Stimulated activated CD8-positive, alpha-beta memory T cell treated with anti-CD3 and anti-CD28 coated beads, Interleukin-7, amount 100 ng/mL, for 24 hours (primary cell): ENCODE results near the gene LUM.

Source experiments
- DNase-seq: peaks from one replicate; pipeline ENCODE4 v3.0.0-alpha.2; 2020; ENCODE audit warnings: low read depth

The LUM gene, protein sequence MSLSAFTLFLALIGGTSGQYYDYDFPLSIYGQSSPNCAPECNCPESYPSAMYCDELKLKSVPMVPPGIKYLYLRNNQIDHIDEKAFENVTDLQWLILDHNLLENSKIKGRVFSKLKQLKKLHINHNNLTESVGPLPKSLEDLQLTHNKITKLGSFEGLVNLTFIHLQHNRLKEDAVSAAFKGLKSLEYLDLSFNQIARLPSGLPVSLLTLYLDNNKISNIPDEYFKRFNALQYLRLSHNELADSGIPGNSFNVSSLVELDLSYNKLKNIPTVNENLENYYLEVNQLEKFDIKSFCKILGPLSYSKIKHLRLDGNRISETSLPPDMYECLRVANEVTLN

DNA sequence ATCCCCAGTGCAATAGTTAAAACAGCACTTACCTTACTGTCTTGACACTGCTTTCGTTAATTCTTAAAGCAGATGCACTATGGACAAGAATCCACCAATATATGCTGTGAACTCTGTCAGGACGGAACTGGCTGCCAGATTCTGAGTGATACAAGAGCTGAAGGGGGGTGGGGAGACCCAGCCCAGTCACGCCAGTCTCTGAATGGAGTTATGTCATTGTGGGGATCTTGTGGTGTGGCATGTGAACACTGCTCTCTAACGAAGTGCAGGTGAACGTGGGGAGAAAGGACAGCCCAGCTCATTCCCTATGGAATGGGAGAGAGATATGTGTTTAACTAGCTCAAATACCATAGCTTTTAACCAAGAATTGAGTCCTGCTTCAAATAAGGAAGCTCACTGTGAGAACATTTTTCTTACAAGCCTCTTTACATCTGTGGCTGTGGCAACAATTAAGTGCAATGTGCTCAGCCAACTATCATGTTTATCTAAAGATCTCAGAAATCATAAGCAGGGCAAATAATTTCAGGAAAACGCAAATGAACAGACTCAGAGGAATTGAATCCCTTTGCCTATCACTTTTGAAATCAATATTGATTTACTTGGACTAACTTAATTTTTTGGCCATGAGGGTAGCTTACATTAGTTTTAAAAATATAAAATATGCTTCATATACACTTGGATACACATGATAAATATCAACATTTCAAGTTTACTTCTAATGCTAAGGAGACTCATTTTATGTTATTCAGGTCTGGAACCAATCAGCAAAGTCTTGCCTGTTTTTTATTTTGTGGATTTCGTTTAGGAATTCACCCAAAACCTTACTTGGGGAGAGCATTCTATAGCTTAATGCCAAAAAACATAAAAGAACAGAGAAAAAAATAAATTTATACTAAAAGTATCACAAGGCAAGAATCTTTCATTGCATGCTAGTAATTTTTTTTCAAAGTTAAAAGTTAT is at the start of gene LUM:
LUM (minus strand) TSS at position 129 of the 960 bp plus-strand sequence. CDS start 2,515 bp downstream, outside the sequence.
- no peak for DNase-seq

DNA sequence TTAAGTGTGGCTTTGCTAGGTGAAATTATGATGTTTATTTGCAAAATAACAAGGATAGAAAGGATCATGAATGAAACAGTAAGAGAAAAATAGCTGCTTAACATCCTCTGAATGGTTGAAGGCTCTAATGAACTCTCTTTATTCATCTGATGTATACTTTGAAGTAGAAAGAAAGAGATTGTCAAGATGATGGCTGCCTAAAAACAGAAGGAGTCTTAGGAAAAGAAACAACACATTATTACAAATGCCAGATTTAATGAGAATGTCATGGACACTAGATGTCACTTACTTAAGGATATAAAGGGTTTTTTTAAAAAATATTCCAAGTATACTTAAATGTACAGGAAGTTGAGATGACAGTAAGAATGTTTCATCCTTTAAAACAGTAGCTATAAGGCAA is 49.7 kb upstream of the LUM start:
- no peak for DNase-seq

DNA sequence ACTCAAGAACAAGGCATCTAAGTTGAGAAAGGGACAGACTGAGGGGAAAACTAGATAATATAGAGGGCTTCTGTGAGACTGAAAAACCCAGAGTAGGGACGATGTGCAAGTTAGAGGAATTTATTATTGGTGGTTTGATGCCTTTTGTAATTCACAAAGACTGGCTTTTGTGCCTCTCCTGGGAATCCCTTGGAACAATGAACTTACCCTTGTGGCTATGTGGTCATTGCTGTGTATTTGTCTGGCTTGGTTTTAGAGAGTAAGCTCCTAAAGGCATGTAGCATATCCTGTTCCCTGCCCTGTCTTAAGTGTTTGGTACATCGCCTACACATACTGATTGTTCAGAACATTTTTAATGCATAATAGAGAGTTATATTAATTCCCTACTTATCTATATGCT is 44.7 kb upstream of the LUM start:
- DNase-seq = no peak

DNA sequence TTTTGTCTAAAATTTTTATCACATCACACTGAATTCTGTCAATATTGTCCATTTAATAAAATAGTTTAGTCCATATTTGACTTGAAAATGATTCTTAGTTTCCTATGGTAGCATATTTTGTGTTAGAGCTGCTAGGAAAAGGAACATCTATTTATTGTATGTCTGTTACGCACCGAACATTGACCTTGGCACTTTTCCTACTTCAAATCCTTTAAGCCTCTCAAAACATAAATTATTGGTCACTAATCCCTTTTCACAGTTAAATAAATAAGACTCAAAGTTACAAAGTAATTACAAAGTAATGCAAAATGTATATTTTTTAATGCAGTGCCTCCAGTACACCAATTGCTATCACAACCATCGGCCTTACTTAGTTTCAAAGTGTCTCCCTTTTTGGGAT is 42.8 kb upstream of the LUM start:
- no peak for DNase-seq

DNA sequence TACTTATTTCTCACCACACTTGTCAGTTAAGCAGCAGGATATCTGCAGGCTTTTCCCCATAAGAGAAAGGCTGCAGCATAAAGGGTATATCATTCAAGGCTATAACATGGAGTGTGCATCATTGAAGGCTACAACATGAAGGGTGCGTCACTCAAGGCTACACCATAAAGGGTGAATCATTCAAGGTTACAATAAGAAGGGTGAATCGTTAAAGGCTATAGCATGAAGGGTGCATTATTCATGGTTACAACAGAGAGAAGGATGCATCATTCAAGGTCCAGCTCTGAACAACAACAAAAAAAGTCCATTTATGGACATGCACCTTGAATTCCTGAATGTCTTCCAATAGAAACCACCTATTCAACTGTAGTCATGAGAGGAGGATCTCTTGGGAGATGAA is 32.8 kb upstream of the LUM start:
- DNase-seq = no peak

DNA sequence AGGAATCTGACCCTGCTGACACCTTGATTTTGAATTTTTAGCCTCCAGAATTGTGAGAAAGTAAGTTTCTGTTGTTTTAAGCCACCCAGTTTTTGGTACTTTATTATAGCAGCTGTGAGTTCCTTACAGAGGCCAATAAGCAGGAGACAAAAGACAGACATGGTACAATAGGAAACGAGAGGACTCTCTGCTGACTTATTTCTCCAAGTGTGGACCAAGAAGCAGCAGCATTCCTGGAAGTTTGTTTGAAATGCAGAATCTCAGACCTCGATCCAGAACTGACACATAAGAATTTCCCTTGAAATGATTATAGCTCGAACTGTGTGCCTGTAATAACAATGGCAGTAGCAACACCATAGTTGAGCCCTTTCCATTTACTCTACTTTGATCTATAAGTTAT is 31.9 kb upstream of the LUM start:
- DNase-seq = no peak

DNA sequence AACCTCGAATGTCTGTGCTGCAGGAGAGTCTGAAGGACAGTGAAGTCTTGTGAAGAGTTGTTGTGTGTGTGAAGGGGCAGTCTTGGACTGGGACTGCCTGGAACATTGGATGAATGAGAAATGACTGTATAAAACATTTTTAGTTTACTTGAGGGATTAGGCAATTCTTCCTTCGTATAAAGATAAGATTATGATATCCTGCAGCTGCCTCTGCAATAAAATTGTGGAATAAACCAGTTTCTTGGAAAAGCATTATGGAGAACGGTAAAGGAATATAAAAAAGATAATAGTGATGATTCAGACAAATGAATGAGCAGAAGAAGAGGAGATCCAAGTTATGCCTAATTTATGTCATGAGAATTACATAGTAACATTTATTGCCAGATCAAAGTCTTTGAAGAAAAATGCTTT is 30.9 kb upstream of the LUM start:
- DNase-seq = no peak

DNA sequence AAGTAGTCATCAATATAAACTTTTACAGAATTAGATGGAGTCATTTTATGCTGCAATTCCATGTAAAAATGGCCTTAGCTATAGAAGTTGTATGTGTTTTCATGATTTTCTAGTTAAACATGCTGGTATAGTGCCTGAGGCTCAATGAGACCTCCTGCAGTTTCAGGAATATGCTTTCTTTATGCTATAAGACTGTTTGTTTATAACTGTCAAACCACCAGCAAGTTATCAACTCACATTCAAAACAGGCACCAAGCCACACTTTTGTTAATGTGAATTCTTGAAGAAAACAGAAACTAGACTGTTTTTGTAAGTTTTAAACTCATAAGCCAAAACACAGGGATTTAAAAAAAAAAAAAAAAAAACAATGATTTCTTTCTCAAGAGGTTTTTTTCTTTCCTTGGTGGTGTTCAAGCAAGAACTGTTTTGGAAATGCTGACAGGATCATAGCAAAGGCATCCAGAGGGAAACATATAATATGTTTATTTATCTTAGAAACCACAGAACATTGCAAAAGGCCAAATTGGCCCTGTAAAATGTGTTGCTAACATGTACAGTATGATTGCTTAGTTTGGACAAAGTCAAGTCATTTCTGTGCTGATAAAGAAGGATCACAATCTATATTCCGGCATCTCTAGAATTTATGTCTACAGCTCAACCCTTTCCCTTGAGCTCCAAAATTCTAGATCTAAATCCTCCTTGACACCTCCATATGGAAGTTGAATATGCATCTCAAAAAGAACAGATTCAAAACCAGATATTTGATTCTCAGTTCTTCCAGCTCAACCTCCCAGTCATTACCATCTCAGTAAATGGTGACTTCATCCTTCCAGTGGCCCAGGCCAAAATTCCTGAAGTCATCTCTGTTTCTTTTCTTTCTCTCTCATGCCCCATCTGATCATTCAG is 29.0 kb upstream of the LUM start:
- DNase-seq = no peak

DNA sequence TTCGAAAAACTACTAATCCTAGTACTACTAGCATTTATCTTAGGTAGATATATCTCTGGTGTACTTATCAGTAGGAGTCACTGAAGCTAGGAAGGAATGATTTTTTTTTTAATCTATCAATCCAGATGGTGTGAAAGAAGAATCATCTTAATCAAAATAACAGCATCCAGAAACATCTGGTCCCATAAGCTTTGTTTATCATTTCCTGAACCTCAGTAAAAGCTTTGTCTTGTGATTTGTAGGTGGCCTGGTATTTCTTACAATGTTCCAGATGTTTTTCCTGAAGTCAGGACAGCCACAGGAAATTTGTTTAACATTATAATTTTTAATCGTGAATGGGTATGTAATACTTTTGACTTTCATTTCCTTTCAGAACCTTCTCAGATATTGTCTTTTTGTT is 28.0 kb upstream of the LUM start:
- DNase-seq = no peak

DNA sequence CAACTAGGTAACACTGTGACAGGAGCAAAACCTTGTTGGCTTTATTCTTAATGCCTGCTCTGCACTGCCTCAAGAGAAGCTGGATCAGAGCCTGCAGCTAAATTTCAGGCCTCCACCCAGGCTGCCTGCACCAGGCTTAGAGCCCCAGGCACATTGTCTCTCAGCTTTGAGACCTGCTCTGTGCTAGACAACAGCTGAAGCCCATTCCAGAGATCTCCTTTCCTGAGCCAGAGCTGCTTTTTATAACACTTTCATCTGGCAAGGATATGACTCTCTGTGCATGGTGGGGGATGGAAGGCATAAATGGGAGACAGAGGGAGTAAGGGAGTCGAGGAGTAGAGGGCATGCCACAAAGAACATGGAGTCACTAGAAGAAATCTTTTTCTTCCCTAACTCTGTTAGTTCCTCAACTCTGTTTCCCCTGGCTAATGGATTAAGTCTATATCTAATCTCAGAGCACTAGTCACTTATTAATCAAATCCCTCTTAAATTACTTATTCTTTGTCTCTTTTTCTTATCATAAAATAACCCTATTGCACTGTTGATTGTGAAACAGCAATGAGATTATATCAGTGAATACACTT is 27.1 kb upstream of the LUM start:
- DNase-seq = no peak

DNA sequence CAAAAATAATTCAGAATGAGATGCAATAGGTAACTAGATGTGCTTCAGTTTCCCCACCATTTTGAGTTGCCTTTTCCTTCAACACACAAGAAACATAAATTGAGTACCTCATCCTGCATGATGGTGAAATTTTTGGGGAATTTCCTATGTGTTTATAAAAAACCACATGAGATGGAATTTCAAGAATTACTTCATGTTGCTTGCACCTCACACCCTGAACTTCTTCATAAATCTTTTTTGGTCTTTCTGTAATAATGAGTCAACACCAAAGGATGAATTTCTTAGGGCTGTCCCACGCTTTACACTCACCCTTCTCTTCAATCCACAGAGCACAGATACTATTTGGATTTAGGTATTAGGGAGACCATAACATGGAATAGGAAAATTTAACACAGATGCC is 22.6 kb upstream of the LUM start:
- no peak for DNase-seq

DNA sequence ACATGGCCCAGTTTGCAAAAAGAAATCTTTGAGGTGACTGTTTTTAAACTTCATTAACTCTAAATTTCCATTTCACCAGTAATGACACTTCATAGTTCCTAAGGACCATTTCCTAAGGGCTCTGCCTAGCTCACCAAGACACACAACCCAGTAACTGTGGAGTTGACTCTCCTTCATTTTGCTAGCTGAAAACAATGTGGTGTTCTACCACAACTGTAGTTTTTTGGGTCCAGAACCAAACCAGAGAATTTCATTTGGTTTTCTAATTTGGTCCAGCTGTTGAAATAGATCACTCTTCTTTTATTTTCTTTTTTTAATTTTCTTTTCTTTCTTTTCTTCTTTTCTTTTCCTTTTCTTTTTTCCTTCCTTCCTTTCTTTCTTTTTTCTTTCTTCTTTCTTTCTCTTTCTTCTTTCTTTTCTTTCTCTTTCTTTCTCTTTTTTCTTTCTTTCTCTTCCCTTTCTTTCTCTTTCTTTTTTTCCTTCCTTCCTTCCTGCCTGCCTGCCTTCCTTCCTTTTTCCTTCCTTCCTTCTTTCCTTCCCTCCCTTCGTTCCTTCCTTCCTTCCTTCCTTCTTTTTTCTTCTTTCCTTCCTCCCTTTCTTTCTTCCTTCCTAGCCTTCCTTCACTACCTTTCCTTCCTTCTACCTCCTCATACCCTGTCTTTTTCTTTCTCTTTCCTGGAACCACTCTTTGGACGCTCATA is 18.5 kb upstream of the LUM start:
- no peak for DNase-seq

DNA sequence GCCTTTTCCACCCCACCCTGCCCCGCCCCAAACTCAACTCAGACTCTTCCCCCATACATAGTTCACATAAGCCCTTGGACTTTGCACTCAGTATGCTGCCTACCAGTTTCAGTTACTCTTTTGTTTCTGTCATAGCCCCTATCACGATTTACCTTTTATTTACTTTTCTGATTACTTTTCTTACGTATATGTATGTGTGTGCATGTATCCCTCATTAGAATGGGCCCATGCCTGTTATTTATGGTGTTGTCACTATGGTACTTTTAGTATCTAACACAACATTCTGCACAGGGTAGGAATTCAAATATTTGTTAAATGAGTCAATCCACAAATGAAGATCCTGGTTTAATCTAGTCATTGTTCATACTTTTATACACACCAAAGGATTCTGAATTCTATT is 16.5 kb upstream of the LUM start:
- no peak for DNase-seq

DNA sequence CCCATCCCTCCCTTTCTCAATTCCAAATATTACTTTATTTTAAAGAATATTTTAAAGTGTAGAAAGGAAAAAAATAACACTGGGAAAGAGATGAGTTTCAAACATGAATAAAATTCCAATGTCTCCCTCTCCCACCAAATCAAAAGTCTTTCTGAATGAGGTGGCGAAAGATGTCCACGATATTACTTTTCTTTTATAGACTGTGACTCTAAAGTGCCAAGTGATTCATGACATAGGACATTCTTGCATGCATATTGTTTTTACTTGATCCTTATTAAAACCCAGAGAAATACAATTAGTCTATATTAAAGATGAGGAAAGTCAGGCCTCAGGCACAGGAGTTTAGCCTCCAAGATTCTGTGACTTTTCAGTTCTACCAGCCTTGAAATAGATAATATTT is 16.0 kb upstream of the LUM start:
- no peak for DNase-seq

DNA sequence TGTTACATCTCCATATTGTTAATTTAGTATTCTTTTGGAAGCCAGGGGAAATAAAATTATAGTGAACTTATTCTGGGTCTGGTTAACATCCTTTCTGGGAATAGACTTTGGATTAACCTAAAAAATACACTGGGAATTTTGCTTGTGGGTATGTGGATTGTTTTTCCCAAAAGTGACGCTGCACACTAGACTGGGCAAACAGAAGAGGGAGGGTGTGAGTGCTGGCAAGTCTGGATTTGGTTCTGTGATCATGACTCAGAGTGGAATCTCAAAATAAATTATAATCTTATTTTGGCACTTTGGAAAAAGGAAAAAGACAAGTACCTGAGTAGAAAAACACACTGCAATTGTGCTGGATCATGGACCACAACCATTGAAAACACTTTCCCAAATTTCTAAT is 15.2 kb upstream of the LUM start:
- DNase-seq = no peak

DNA sequence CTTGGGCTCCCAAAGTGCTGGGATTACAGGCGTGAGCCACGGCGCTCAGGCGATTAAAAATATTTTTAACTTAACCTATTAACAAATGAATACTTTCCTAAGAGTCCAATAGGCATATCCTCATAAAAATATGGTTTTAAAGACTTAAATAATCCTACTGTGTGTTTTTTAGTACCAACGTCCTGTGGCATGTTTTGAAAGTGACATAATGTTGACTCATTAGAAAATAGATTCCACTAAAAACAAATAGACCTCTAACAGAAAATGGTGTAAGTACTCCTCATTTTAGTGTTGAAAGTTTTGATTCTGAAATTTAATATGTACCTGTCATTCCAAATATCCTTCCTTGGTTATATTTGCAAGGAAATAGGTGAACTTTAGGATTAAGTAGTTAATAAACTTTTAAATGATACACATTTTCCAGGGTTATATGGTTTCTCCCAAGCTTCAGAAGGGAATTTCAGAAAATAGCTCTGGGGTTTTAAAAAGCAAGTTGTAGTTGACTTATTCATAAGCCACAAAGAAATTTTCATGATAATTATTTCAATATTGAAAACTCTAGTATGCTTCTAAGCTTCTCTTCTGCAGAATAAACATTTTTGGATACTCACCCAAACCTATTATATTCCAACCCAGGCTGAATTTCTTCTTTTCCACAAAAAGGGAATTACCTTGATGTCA is 12.1 kb upstream of the LUM start:
- no peak for DNase-seq

DNA sequence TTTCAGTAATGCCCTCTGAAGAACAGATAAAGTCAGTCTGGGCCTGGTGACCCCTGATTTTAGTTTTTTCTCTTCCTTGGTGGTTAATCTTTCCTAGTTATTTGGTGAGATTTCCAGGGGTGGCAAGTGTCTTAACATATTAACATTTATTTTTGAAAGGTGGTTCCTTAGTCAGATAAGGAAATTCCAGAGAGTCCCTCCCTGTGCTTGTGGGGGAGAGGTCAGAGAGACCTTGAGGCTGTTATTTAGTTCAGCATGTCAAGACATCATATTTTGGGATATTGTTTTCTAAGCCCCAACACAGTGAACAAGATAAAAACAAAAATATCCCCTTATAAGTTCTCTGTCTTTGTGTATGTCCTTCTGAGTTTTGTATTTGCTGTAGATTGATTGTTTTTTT is 9.5 kb upstream of the LUM start:
- no peak for DNase-seq

DNA sequence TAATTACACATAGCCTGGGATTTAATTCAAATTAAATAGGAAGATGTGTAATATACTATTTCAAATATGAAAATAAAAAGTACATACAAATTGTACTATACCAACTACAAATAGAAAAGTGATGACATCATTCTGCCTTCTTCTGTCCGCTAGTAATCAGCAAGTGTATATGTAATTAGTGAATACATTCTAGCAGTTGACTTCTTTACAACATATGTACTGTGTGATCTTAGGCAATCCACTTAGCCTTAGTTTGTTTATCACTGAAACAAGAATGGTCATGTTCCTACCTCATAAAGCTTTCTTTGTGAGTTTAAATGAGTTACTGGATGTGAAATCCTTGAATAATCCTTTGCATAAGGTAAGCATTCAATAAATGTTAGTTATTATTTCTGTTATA is 7.8 kb upstream of the LUM start:
- no peak for DNase-seq

DNA sequence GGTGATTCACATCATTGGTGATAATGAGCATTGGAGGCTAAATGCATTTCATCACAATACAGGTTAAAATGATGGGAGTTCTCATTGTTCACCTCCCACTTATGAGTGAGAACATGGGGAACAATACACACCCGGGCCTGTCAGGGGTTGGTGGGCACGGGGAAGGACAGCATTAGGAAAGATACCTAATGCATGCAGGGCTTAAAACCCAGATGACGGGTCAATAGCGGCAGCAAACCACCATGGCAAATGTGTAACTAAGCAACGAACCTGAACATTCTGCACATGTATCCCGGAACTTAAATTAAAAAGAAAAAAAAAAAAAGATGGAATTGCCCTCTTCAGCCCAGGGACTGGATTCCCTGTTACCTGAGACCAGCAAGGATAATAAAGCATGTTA is 2.3 kb upstream of the LUM start:
- DNase-seq = no peak

DNA sequence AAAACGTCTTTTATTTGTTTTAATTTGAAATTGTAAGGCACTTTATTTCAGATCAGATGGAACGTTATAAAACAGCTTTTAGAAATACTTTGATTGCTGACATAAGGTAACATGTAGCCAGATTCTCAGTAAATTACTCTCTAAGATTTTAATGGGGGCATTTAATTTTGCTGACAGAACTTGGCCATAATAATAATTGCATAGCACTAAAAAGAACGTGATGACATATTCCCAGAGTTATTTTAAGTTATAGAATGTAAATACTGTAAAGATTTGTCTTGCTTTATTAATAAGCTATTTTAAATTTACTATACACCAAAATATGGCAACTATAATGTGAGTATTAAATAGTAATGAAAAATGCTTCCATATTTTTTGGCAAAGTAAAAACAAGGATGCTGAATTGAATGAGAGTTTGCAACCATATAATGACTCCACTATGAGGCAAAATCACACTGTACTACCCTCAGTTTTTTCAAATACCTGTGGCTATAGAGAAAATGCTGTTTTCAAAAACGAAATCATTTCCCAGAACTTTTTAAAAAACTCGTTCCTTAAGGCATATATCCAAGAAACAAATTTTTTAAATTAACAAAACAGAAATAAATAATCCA is 876 bp downstream of the LUM start:
- no peak for DNase-seq
